Left ventricle myocardium superior (tissue), 1 donor: ENCODE results near the gene PPP2R5D. TPM values are rescaled to one million over a fixed set of nuclear protein-coding genes. Genes with fewer than 3 reads are reported as not detected.
"Not testable (repeated sequence)": the region's sequence is repeated elsewhere in the genome, so short reads cannot be mapped to it uniquely, and the experiment has no call there.

Source experiments
- ATAC-seq: fragments of 200-7000 bp; cut with Tn5 transposase; one replicate; pipeline ENCODE4 v1.9.1; 2020; ENCODE audit warnings: mild to moderate bottlenecking, moderate library complexity
- DNase-seq: peaks from one replicate; pipeline ENCODE4 v3.0.0-alpha.2; 2020
- intact Hi-C: fragments of 100-400 bp; cut with micrococcal nuclease; formaldehyde crosslinking; loops from one replicate; pipeline ENCODE4 v1.11.0; 2022
- total RNA-seq: library from RNA; stranded (reverse); fragmentation: NEBNext Ultra II Directional; extraction: Animal tissue kit (Norgen Biotek cat#: 25700); gene quantifications from one replicate; pipeline ENCODE4 v1.2.1, GENCODE V29; 2021
- donor health status: DM: no; HTN: yes; CAD: no; lungs with severe emphysema.

PPP2R5D gene
- total RNA-seq, 1 donor from 2014 or later: 40.3 TPM

GRCh38 chr6:43016943-43017334 is 32.6 kb downstream of the PPP2R5D start:
- intact Hi-C loops: no loop called here
- peak; percentile 16 for ATAC-seq
- DNase-seq: peak; percentile 69

GRCh38 chr6:43019152-43019551 is 34.8 kb downstream of the PPP2R5D start:
- DNase-seq (no peak), ATAC-seq (no peak)
- intact Hi-C loops: no loop called here

- intact Hi-C loops: no loop called here
- no peak for DNase-seq
- ATAC-seq: no peak
Measured at GRCh38 chr6:43020052-43020705, 35.8 kb downstream of the PPP2R5D start.

- peak; percentile 18 for DNase-seq
- ATAC-seq: no peak
- intact Hi-C loops: no loop called here
Measured at GRCh38 chr6:43020847-43021246, 36.5 kb downstream of the PPP2R5D start.

DNA sequence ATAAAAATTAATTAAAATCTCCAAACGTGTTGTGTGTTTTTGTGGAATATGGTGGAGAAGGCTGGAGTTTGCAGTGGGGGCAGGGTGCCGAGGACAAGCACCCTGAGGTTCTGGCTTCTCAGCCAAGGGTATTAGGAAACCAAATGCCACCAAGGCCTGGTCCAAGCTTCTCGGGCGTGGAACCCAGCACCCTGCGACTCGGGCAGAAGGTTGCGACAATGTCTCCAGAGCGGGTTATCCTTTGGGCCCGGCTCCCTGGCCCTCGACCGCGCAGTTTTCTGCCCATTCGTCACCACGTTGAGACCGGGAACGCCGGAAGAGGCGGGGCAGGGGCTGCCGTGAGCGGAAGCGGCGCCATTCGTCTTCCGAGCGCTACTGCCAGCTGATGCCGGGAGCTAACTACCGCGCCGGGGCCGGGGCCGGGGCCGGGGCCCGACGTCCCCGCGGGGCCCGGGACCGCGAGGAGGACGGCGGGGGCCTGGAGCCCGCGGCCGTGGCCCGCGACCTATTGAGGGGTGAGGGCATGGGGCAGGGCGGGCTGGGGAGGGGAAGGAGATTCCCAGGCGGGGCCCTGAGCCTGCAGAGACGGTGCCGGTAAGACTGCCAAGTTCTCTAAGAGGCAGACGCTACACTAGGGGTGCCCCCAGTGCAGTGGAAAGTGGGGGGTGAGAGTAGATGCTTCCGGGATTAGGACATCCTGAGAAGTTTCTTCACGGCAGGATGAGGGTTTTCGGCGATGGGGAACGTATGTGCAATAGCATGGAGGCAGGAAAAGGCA is 37.1 kb downstream of the PPP2R5D start, which contains the start of gene RRP36:
RRP36 (plus strand) TSS at position 354 of the 778 bp plus-strand sequence; CDS start at position 386, 32 bp downstream.
- DNase-seq: peak; percentile 91
- peak; percentile 77 for ATAC-seq
- intact Hi-C loops: no loop called here

DNA sequence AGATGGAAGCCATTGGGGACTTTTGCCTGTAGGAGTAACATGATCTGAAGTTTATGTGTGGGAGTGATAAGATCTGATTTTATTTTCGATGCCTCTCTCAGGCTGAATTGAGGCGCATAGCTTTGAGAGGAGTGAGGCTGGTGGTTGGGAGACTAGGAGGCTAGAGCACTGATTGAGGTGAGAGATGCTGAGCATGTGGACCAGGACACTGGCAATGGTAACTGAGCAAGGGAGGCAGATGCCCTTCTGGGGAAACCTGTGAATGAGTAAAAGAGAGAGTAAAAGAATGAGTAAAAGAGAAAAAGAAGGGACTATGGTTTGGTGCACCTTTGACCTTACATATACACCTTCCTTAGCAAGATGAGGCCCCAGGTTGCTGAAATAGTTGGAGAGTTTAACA is 40.1 kb downstream of the PPP2R5D start:
- intact Hi-C loops: no loop called here
- ATAC-seq (no peak), DNase-seq (peak; percentile 0)

DNA sequence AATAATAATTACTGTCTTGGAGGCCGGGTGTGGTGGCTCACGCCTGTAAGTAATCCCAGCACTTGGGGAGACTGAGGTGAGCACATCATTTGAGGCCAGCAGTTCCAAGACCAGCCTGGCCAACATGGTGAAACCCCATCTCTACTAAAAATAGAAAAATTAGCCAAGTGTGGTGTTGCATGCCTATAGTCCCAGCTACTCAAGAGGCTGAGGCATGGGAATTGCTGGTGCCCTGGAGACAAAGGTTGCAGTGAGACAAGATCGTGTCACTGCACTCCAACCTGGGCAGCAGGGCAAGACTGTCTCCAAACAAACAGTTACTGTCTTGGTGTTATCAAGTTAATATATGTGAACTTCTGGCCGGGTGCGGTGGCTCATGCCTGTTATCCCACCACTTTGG is 42.0 kb downstream of the PPP2R5D start:
- no peak for ATAC-seq
- intact Hi-C loops: no loop called here

DNA sequence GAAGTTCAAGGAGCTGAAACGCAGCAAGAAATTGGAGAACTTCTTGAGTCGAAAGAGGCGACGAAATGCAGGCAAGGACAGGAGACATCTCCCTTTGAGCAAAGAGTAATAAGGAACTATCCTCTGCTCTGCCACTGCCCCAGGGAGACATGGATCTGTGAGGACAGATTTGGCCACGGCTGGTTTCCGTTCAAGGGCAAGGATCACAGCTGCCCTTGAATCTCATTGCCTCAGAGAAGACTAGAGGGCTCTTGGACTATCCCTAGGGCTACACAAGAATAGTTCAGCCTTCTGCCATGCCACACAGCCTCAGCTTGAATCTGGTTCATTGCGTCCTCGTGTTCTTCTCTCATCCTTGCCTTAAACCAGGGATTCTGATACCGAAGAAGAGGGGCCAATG is 44.8 kb downstream of the PPP2R5D start:
- intact Hi-C loops: no loop called here
- peak; percentile 6 for DNase-seq

More for the DNA sequence above, 42.0 kb downstream of the PPP2R5D start:
- DNase-seq: peak; percentile 11

DNA sequence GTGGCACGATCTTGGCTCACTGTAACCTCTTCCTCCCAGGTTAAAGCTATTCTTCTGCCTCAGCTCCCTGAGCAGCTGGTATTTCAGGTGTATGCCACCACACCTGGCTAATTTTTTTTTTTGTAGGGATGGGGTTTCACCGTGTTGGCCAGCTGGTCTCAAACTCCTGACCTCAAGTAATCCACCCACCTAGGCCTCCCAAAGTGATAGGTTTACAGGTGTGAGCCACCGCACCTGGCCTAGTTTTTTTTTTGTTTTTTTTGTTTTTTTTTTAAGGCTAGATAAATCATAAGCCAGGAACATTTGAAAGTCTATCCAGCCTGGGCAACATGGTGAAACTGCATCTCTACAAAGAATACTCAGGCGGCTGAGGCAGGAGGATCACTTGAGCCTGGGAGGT is 48.0 kb downstream of the PPP2R5D start:
- ATAC-seq (no peak), DNase-seq (no peak)

More for the DNA sequence above, 44.8 kb downstream of the PPP2R5D start:
- ATAC-seq: no peak

DNA sequence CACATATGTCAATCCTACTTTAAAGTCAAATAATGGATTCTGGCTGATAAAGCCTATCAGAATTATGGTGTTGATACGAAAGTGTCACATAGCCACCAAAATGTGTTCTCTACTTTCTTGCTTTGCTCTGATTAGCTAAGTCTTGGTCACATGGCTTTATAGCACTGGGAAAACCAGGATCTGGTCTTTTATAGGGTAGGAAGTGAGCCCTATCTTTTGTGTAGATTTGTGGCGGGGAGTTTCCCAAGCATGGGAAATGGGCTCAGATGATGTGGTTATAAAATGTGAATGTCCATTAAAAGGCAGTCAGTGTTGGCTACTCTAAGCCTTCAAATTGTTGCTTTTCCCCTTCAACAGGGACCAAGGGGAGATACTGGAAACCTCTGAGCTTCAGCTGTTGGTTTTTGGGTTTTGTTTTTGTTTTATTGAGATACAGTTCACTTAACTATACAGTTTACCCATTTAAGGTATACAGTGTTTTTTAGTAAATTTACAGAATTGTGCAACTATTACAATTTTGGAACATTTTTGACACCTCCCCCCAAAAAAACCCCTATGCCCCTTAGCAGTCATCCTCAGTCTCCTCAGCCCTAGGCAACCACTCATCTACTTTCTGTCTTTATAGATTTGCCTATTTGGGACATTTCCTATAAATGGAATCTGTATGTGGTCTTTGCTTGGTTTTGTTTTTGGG is 49.3 kb downstream of the PPP2R5D start:
- intact Hi-C loops: no loop called here
- DNase-seq (no peak), ATAC-seq (no peak)

More for the DNA sequence above, 48.0 kb downstream of the PPP2R5D start:
- intact Hi-C loops: no loop called here

GRCh38 chr6:43034190-43034525 is 49.8 kb downstream of the PPP2R5D start:
- intact Hi-C loops: no loop called here
- ATAC-seq: no peak
- DNase-seq: no peak

- DNase-seq (peak; percentile 80), ATAC-seq (peak; percentile 96)
- intact Hi-C loops: no loop called here
Measured at GRCh38 chr6:43035495-43036194, 51.3 kb downstream of the PPP2R5D start.

DNA sequence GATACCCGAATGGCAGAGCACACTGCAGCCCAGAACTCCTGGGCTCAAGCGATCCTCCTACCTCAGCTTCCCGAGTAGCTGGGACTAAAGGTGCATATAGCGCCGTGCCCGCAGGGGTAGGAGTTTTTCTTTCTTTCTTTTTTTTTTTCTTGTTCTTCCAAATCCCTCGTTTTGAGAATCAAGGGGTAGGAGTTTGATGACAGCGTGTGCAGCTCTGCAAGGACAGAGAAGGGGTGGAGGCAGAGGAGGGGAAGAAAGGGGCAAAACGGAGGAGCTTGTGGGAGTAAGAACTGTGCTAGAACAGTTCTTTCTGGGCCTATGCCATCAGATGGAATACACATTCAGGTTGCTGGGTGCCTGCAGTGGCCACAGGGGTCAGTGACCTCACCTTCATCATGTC is 52.3 kb downstream of the PPP2R5D start:
- intact Hi-C loops: no loop called here
- ATAC-seq (no peak), DNase-seq (no peak)

GRCh38 chr6:43037197-43037596 is 52.8 kb downstream of the PPP2R5D start:
- ATAC-seq (peak; percentile 46), DNase-seq (no peak)
- intact Hi-C loops: no loop called here

DNA sequence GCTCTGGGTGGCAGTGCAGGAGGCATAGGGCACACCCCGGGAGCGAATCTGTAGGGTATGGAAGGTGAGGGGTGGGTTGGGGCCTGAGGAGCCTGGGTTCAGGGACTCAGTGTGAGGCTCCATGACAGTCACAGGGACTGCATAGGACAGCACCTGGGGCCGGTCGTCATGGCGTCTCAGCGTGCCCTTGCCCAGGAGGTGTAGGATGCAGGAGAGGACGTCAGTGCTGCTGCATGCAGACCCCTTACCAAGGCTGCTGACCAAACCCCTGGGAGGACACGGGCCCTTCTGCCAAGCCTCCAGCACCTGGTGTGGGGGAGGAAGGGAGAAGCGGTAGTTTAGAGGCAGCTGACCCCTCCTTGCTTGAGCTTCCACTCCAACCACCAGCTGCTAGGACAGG is 53.3 kb downstream of the PPP2R5D start:
- DNase-seq: no peak
- no peak for ATAC-seq
- intact Hi-C loops: no loop called here

GRCh38 chr6:43038727-43039126 is 54.4 kb downstream of the PPP2R5D start:
- ATAC-seq (no peak), DNase-seq (no peak)
- intact Hi-C loops: no loop called here

DNA sequence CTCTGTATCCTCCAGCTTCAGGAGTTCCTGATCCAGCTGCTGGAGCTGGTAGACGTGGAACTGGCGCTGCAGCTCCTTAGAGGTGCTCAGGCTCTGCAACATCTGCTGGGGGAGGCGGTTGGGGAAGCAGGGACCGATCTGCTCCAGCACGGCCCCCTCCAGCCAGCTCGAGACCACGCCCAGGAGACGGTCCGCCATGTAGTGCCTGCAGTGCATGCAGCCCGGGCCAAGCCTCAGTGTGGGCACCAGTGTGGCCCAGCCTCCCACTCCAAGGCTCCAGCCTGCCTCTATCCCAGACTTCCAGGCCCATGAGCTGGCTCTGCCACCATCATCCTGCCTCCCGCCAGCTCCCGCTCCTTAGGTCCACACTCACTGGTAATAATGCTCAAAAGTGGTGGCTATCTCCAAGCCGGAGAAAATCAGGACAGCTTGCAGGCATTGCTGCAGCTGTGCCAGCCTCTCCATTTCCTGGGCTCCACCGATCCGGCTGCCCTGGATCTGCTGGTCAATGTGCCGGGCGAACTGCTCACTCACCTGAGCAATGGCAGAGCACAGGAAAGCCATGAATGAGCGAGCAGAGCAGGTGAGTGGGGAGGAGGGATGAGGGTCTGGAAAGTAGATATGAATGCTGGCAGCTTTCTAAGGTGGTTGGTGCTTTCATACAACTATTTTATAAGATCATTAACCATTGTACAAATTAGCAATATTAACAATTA is 56.3 kb downstream of the PPP2R5D start:
- no peak for ATAC-seq
- no peak for DNase-seq
- intact Hi-C loops: no loop called here

DNA sequence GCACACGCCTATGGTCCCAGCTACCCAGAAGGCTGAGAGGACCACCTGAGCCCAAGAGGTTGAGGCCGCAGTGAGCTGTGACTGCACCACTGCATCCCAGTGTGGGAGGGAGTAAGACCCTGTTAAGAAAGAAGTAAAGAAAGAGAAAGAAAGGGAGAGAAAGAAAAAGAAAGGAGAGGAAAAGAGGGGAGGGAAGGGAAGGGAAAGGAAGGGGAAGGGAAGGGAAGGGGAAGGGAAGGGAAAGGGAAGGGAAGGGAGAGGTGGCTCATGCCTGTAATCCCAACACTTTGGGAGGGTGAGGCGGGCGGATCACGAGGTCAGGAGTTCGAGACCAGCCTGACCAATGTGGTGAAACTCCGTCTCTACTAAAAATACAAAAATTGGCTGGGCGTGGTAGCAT is 57.1 kb downstream of the PPP2R5D start:
- not testable (repeated sequence) for ATAC-seq

DNA sequence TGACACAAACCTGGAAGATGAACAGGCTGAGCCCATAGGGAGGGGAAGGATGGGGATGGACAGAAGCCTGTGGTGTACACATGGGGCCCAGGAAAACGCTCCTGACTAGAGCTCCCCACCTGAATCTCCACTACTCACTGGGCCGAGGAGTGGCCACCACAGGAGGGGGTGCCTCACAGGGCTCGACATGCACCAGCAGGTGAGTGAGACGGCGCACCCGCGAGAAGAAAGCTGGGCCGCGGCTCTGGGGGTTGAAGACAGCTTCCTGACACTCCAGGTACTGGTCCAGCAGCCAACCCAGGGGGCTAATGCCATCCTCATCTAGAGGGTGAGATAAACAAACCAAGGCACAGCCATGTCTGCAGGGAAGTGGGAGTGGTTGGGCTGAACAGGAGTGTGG is 58.9 kb downstream of the PPP2R5D start:
- DNase-seq (no peak), ATAC-seq (no peak)
- intact Hi-C loops: no loop called here

More for the DNA sequence above, 57.1 kb downstream of the PPP2R5D start:
- intact Hi-C loops, DNase-seq: not testable (repeated sequence)
